ENCODE measurements around the gene HYDIN.
"Not testable (repeated sequence)": the region's sequence is repeated elsewhere in the genome, so short reads cannot be mapped to it uniquely, and the experiment has no call there.

HYDIN gene

GRCh38 chr16:70999735-71000134 is 230.8 kb downstream of the HYDIN start:
- DNase-seq (ENCODE audit: low spot score), result peak; percentile 33

- not testable (repeated sequence) for DNase-seq (ENCODE audit: low spot score)
Observed at GRCh38 chr16:70995799-70996198, 234.7 kb downstream of the HYDIN start.

- DNase-seq (ENCODE audit: low spot score), result not testable (repeated sequence)
Observed at GRCh38 chr16:70992511-70992910, 238.0 kb downstream of the HYDIN start.

- not testable (repeated sequence) for DNase-seq (ENCODE audit: low spot score)
Observed at GRCh38 chr16:70987019-70987715, 243.4 kb downstream of the HYDIN start.

GRCh38 chr16:70984675-70985074 is 245.8 kb downstream of the HYDIN start:
- not testable (repeated sequence) for DNase-seq (ENCODE audit: low spot score)

GRCh38 chr16:70968332-70968731 is 262.2 kb downstream of the HYDIN start:
- not testable (repeated sequence) for DNase-seq (ENCODE audit: low spot score)

GRCh38 chr16:70960169-70960568 is 270.4 kb downstream of the HYDIN start:
- not testable (repeated sequence) for DNase-seq (ENCODE audit: low spot score)

- DNase-seq (ENCODE audit: low spot score), result not testable (repeated sequence)
Observed at GRCh38 chr16:70954922-70955321, 275.6 kb downstream of the HYDIN start.

- DNase-seq (ENCODE audit: low spot score), result not testable (repeated sequence)
Observed at GRCh38 chr16:70953824-70954223, 276.7 kb downstream of the HYDIN start.

GRCh38 chr16:70943551-70943950 is 287.0 kb downstream of the HYDIN start:
- not testable (repeated sequence) for DNase-seq (ENCODE audit: low spot score)

- not testable (repeated sequence) for DNase-seq (ENCODE audit: low spot score)
Observed at GRCh38 chr16:70939690-70940359, 290.7 kb downstream of the HYDIN start.

- DNase-seq (ENCODE audit: low spot score), result not testable (repeated sequence)
Observed at GRCh38 chr16:70936781-70937525, 293.6 kb downstream of the HYDIN start.

- not testable (repeated sequence) for DNase-seq (ENCODE audit: low spot score)
Observed at GRCh38 chr16:70935325-70935724, 295.2 kb downstream of the HYDIN start.

- not testable (repeated sequence) for DNase-seq (ENCODE audit: low spot score)
Observed at GRCh38 chr16:70933746-70934145, 296.8 kb downstream of the HYDIN start.

GRCh38 chr16:70930757-70931156 is 299.8 kb downstream of the HYDIN start:
- not testable (repeated sequence) for DNase-seq (ENCODE audit: low spot score)

GRCh38 chr16:70922164-70922563 is 308.4 kb downstream of the HYDIN start:
- peak; percentile 16 for DNase-seq (ENCODE audit: low spot score)

GRCh38 chr16:70920661-70921060 is 309.9 kb downstream of the HYDIN start:
- not testable (repeated sequence) for DNase-seq (ENCODE audit: low spot score)

- DNase-seq (ENCODE audit: low spot score), result not testable (repeated sequence)
Observed at GRCh38 chr16:70888208-70888607, 342.3 kb downstream of the HYDIN start.

GRCh38 chr16:70884652-70885051 is 345.9 kb downstream of the HYDIN start:
- not testable (repeated sequence) for DNase-seq (ENCODE audit: low spot score)

GRCh38 chr16:70882311-70882710 is 348.2 kb downstream of the HYDIN start:
- not testable (repeated sequence) for DNase-seq (ENCODE audit: low spot score)

GRCh38 chr16:70877895-70878294 is 352.6 kb downstream of the HYDIN start:
- not testable (repeated sequence) for DNase-seq (ENCODE audit: low spot score)

GRCh38 chr16:70876442-70876841 is 354.1 kb downstream of the HYDIN start:
- not testable (repeated sequence) for DNase-seq (ENCODE audit: low spot score)
